ENCODE measurements around the gene INTS3. TPM values are rescaled to one million over a fixed set of nuclear protein-coding genes. Genes with fewer than 3 reads are reported as not detected.
A peak's percentile ranks its signal among the peaks of the same experiment; 100 is the strongest.

INTS3 gene
- total RNA-seq, 1 experiment from 2014 or later, result 66.8 TPM

DNA sequence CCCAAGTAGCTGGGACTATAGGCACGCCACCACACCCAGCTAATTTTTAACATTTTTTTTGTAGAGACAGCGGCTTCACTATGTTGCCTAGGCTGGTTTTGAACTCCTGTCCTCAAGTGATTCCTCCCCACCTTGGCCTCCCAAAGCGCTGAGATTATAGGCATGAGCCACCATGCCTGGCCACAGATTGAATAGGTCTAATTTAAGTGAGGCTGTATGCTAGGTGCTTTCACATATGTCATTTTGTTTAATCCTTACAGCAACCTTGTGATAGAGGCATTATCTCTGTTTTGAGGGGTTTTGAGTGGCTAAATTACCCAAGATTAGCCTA lies 7.2 kb downstream of the INTS3 start (continued):
- TF ChIP-seq, protein P1, sequence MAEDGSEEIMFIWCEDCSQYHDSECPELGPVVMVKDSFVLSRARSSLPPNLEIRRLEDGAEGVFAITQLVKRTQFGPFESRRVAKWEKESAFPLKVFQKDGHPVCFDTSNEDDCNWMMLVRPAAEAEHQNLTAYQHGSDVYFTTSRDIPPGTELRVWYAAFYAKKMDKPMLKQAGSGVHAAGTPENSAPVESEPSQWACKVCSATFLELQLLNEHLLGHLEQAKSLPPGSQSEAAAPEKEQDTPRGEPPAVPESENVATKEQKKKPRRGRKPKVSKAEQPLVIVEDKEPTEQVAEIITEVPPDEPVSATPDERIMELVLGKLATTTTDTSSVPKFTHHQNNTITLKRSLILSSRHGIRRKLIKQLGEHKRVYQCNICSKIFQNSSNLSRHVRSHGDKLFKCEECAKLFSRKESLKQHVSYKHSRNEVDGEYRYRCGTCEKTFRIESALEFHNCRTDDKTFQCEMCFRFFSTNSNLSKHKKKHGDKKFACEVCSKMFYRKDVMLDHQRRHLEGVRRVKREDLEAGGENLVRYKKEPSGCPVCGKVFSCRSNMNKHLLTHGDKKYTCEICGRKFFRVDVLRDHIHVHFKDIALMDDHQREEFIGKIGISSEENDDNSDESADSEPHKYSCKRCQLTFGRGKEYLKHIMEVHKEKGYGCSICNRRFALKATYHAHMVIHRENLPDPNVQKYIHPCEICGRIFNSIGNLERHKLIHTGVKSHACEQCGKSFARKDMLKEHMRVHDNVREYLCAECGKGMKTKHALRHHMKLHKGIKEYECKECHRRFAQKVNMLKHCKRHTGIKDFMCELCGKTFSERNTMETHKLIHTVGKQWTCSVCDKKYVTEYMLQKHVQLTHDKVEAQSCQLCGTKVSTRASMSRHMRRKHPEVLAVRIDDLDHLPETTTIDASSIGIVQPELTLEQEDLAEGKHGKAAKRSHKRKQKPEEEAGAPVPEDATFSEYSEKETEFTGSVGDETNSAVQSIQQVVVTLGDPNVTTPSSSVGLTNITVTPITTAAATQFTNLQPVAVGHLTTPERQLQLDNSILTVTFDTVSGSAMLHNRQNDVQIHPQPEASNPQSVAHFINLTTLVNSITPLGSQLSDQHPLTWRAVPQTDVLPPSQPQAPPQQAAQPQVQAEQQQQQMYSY (CRISPR knock-in tag; IDR thresholded peaks at IDR 0.05), result no peak
- no peak for TF ChIP-seq ZBTB21 (CRISPR knock-in tag; IDR thresholded peaks at IDR 0.05; ENCODE audit: borderline replicate concordance)
- no peak for TF ChIP-seq SMAD4 (CRISPR knock-in tag; IDR thresholded peaks at IDR 0.05)
- no peak for TF ChIP-seq CBFB (CRISPR knock-in tag; IDR thresholded peaks at IDR 0.05; ENCODE audit: low read depth)

DNA sequence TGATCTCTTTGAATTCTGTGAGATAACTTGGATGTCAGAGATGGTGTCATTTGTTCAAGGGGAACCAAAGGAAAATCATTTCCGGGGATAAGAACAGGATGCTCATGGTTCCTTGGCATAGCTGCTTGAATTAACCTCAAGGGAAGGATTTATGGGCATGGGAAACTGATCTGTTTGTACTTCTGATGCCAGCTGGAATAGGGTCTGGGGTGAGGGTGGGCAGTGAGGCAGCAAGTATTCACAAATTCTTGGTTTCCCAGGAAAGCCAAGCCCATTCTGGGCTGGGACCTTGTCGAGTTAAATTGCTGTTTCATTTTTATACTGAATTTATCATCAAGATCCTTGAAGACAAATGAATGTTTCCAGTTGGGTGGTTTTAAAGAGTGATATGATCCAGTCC lies 14.1 kb downstream of the INTS3 start:
- Mint-ChIP-seq H3K9me3 (no peaks in the 10 kb centered on the region), H3K36me3 (peaks cover 42% of the 10 kb centered on the region), H3K27me3 (ENCODE audit: low read depth) (no peaks in the 10 kb centered on the region), H3K4me1 (peaks cover 58% of the 10 kb centered on the region), H3K27ac (peak overlapping the region; percentile 29), H3K4me3 (no peak overlapping the region)
- ChIA-PET CTCF (interaction anchor here (2.6 kb wide), 1 partner anchor 64 kb away, joined by 9 read pairs; the partner anchor contains the start of gene NPR1), POLR2A (no interaction called here)
- DNase-seq (ENCODE audit: low spot score) (no peak), ATAC-seq (no peak)
- TF ChIP-seq NR3C1 (CRISPR knock-in tag; conservative IDR thresholded peaks at IDR 0.05; ENCODE audit: low read depth), result no peak

DNA sequence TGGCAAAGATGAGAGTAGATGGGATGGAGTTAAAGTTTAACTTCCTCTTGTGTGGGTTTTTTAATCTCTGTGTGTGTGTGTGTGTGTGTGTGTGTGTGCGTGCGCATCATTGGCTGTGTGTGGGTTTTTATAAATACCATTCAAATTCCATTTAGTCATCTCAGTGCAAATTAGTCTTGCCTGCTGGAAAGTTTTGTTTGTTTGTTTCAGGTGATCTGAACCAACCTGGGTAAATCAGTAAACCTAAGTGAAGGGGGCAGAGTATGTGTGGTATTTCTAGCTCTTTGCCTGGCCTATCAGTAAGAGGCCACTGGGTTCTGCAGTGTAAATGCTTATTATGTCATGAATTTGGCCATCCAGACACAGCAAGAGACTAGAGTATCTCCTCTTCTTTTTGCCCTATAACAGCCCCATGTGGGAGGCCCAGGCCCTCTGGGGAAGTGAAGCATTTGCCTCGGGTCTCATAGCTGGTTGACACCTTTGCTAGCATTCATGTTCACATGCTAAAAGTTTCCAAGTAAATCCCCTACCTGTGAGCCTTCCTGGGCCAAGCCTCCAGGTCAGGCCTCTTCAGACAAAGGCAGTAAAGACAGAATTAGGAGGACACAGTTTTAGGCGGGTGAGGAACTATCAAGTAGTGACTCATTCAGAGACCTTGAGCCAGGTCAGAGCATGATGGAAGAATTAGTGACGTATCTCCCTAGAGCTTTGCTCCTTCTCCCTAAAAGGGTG lies 14.7 kb downstream of the INTS3 start:
- no peaks in the 10 kb centered on the region for H3K9me3 Mint-ChIP-seq
- ChIA-PET POLR2A (interaction anchor here (0.8 to 1.0 kb wide), 2 partner anchors 14 to 15 kb away, joined by 3 read pairs; no protein-coding TSS in a partner anchor), CTCF (interaction anchor here (1.1 to 2.6 kb wide), 3 partner anchors 8 to 65 kb away, joined by 3 to 9 read pairs (median 5); partner anchors contain the start of genes INTS3 and NPR1)
- DNase-seq (ENCODE audit: low spot score), result no peak
- H3K27me3 Mint-ChIP-seq (ENCODE audit: low read depth), result no peaks in the 10 kb centered on the region
- peaks cover 45% of the 10 kb centered on the region for H3K36me3 Mint-ChIP-seq
- H3K4me3 Mint-ChIP-seq, result no peak overlapping the region
- peak overlapping the region; percentile 29 for H3K27ac Mint-ChIP-seq
- ATAC-seq, result no peak
- H3K4me1 Mint-ChIP-seq, result peaks cover 62% of the 10 kb centered on the region
- TF ChIP-seq KAT7 (CRISPR knock-in tag; IDR thresholded peaks at IDR 0.05; ENCODE audit: borderline replicate concordance), result no peak
- TF ChIP-seq, protein P2, sequence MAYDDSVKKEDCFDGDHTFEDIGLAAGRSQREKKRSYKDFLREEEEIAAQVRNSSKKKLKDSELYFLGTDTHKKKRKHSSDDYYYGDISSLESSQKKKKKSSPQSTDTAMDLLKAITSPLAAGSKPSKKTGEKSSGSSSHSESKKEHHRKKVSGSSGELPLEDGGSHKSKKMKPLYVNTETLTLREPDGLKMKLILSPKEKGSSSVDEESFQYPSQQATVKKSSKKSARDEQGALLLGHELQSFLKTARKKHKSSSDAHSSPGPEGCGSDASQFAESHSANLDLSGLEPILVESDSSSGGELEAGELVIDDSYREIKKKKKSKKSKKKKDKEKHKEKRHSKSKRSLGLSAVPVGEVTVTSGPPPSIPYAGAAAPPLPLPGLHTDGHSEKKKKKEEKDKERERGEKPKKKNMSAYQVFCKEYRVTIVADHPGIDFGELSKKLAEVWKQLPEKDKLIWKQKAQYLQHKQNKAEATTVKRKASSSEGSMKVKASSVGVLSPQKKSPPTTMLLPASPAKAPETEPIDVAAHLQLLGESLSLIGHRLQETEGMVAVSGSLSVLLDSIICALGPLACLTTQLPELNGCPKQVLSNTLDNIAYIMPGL (CRISPR knock-in tag; IDR thresholded peaks at IDR 0.05), result no peak
- TF ChIP-seq JAZF1 (CRISPR knock-in tag; IDR thresholded peaks at IDR 0.05), result no peak
- TF ChIP-seq ATF1 (CRISPR knock-in tag; IDR thresholded peaks at IDR 0.05), result no peak
- TF ChIP-seq ZNF423 (CRISPR knock-in tag; IDR thresholded peaks at IDR 0.05), result no peak
- TF ChIP-seq, protein P3, sequence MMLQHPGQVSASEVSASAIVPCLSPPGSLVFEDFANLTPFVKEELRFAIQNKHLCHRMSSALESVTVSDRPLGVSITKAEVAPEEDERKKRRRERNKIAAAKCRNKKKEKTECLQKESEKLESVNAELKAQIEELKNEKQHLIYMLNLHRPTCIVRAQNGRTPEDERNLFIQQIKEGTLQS (CRISPR knock-in tag; conservative IDR thresholded peaks at IDR 0.05), result no peak
- TF ChIP-seq TCF7 (CRISPR knock-in tag; IDR thresholded peaks at IDR 0.05; ENCODE audit: low read depth), result no peak
- no peak for TF ChIP-seq RORB (CRISPR knock-in tag; IDR thresholded peaks at IDR 0.05)
- TF ChIP-seq, protein P4, sequence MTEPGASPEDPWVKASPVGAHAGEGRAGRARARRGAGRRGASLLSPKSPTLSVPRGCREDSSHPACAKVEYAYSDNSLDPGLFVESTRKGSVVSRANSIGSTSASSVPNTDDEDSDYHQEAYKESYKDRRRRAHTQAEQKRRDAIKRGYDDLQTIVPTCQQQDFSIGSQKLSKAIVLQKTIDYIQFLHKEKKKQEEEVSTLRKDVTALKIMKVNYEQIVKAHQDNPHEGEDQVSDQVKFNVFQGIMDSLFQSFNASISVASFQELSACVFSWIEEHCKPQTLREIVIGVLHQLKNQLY (CRISPR knock-in tag; IDR thresholded peaks at IDR 0.05), result no peak
- no peak for TF ChIP-seq GABPB1 (CRISPR knock-in tag; IDR thresholded peaks at IDR 0.05)
- TF ChIP-seq, protein P5, sequence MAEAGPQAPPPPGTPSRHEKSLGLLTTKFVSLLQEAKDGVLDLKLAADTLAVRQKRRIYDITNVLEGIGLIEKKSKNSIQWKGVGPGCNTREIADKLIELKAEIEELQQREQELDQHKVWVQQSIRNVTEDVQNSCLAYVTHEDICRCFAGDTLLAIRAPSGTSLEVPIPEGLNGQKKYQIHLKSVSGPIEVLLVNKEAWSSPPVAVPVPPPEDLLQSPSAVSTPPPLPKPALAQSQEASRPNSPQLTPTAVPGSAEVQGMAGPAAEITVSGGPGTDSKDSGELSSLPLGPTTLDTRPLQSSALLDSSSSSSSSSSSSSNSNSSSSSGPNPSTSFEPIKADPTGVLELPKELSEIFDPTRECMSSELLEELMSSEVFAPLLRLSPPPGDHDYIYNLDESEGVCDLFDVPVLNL (CRISPR knock-in tag; IDR thresholded peaks at IDR 0.05; ENCODE audit: borderline replicate concordance, low read depth), result no peak
- TF ChIP-seq, protein P6, sequence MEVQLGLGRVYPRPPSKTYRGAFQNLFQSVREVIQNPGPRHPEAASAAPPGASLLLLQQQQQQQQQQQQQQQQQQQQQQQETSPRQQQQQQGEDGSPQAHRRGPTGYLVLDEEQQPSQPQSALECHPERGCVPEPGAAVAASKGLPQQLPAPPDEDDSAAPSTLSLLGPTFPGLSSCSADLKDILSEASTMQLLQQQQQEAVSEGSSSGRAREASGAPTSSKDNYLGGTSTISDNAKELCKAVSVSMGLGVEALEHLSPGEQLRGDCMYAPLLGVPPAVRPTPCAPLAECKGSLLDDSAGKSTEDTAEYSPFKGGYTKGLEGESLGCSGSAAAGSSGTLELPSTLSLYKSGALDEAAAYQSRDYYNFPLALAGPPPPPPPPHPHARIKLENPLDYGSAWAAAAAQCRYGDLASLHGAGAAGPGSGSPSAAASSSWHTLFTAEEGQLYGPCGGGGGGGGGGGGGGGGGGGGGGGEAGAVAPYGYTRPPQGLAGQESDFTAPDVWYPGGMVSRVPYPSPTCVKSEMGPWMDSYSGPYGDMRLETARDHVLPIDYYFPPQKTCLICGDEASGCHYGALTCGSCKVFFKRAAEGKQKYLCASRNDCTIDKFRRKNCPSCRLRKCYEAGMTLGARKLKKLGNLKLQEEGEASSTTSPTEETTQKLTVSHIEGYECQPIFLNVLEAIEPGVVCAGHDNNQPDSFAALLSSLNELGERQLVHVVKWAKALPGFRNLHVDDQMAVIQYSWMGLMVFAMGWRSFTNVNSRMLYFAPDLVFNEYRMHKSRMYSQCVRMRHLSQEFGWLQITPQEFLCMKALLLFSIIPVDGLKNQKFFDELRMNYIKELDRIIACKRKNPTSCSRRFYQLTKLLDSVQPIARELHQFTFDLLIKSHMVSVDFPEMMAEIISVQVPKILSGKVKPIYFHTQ (CRISPR knock-in tag; IDR thresholded peaks at IDR 0.05), result no peak
- TF ChIP-seq, protein P7, sequence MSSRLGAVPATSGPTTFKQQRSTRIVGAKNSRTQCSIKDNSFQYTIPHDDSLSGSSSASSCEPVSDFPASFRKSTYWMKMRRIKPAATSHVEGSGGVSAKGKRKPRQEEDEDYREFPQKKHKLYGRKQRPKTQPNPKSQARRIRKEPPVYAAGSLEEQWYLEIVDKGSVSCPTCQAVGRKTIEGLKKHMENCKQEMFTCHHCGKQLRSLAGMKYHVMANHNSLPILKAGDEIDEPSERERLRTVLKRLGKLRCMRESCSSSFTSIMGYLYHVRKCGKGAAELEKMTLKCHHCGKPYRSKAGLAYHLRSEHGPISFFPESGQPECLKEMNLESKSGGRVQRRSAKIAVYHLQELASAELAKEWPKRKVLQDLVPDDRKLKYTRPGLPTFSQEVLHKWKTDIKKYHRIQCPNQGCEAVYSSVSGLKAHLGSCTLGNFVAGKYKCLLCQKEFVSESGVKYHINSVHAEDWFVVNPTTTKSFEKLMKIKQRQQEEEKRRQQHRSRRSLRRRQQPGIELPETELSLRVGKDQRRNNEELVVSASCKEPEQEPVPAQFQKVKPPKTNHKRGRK (CRISPR knock-in tag; IDR thresholded peaks at IDR 0.05; ENCODE audit: borderline replicate concordance), result no peak
- no peak for TF ChIP-seq PRRX2 (CRISPR knock-in tag; IDR thresholded peaks at IDR 0.05)
- TF ChIP-seq ZNF671 (CRISPR knock-in tag; IDR thresholded peaks at IDR 0.05), result no peak
